SIG-M5 treated with dmso at 0.1 percent for 504 hours (cell line): Measurements from ENCODE around the gene ZNF90.
A peak's percentile ranks its signal among the peaks of the same experiment; 100 is the strongest.
"Not testable (repeated sequence)": the region's sequence is repeated elsewhere in the genome, so short reads cannot be mapped to it uniquely, and the experiment has no call there.

Source experiments
- DNase-seq: peaks from one replicate; lab custom pipeline; 2025; ENCODE audit not compliant: unreplicated experiment; lab: John Stamatoyannopoulos, UW

Gene ZNF90

GRCh38 chr19:20077791-20078463 is at the start of gene ZNF90:
Gene ZNF90 (plus strand): TSS chr19:20078000. CDS start chr19:20078133, 133 bp downstream.
- DNase-seq: no peak

DNA sequence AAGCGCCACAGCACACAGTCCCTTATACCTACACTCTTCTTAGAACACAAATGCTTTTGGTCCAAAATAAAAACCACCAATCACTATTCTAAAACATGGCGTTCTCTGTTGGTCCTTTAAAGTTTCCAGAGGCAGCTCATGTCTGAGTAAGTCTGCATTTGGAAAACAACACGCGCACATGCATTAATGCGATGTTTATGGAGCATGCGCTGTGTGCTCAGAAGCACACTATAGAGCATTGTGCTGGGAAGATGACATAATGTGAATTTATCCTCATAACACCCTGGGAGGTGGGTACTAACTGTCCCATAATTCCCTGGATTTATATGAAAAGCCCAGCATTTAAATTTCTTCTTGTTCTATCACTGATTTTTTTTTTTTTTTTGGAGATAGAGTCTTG is 49.2 kb upstream of the ZNF90 start:
- no peak for DNase-seq

- DNase-seq: no peak
Observed at GRCh38 chr19:20035935-20036334, 41.9 kb upstream of the ZNF90 start.

DNA sequence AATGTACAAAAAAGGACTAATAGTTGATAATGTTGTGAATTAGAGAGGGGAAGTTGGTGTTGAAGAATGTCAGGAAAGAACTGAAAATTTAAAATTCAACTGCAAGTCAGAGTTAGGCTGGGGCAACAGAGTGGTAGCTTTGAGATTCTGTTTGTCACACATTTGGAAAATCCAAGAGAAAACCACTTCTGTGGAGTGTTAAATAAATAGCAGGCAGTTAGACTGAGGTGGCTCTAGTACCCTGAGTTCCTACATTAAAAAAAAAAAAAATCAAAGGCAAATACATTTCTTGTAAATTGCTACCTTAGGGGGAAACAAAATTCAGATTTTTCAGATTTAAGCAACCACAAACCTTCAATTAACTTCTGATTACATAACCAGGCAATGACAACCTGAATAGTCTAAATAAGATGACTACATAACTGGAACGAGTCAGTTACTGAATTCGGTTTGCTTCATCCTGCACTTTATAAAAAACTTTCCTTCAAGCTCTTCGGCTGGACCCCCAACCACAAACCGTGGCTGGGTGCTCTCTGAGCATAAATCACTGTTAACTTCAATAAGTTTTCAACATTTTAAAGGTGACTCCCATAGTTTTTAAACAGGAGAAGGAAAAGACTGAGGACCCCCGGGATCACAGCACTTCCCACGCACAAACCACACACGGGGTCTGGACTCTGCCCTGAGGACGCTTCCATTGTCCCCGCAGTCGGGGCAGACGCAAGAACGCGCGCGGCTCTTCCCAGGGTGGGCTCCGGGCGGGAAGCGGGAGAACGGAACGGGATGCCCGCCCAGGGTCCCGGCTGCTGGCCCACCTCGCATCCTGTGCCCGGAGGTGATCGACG is 39.2 kb upstream of the ZNF90 start:
- DNase-seq: no peak

- peak; percentile 60 for DNase-seq
Observed at GRCh38 chr19:20039203-20039723, 38.5 kb upstream of the ZNF90 start, which contains the start of gene ZNF682. Gene ZNF682 (minus strand): TSS chr19:20039505. CDS start chr19:20039345, 160 bp downstream.

- DNase-seq: no peak
Observed at GRCh38 chr19:20044663-20045062, 33.1 kb upstream of the ZNF90 start.

DNA sequence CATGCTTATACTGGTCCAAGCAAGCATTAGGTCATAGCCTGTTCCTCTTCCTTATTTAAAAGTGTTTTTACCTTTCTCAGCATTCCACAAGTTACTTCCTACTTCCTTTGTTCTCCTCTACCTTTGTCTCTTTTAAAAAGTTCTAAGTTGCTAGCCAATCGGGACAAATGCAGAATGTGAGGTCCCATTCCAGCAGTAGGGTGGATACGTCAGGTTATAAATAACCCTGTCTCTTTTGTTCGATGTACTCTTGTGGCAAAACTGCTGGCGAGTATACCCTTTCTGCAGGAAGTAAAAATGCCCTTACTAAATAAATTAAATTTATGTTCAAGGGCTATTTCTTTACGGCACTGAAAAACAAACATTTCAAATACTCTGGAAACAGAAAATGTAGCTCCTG is 32.1 kb upstream of the ZNF90 start:
- not testable (repeated sequence) for DNase-seq

DNA sequence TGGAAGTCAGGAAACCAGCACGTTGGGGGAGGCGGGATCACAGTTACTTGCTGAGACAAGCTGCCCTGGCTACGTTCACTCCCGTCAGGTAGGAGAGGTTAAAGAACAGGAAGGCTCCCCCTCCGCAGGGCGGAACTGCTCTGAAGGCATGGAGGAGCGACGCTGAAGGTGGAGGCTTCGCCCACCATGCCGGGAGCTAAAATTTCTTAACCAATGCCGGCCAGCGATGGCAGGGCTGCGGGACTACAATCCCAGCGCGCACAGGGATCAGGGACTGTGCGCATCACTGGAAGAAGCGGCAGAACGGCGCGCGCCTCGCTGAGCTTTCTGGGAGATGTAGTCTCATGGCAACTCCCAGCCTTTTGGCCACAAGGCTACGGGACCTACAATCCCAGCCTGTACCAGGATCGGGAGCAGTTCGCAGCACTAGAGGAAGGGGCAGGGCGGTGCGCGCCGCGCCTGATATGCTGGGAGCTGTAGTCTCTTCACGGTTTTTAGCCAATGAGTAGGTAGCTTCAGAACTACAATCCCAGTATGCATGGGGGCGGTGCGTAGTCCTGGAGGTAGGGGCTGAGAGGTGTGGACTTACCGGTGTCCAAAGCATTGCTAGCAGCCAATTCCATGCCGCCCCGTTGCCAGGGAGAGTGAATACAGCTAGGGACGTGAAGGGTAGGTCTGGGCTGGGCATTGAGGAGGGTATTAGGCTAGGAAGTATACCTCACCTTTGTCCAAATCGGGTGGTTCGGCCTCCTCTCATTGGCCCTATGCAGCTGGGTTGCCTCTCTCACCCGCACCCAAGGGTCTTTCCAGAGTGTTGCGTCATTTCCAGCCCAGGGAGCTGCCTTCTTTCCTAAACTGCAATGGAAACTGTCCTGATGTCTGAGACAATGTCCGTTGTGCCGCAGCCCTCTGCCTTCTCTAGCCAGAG is 25.7 kb upstream of the ZNF90 start:
- peak; percentile 63 for DNase-seq

DNA sequence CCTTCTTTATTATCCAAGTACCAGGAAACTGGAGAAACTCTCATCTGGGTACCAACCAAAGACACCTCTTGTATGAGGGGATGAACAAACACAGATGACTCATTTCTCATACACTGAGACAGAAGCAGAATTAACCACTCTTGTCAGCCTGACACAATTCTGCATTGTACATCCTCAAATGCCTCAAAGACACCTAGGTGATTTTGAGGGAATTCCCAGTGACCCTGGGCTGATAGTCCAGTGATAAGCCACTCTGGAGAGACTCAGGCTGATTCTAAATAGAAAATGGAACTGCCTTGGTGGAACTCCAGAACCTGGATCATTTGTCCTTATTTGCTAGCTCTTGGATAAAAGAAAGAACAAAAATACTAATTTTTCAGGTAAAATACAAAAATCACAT is 19.1 kb upstream of the ZNF90 start:
- DNase-seq: not testable (repeated sequence)

GRCh38 chr19:20060282-20060681 is 17.5 kb upstream of the ZNF90 start:
- DNase-seq: no peak

DNA sequence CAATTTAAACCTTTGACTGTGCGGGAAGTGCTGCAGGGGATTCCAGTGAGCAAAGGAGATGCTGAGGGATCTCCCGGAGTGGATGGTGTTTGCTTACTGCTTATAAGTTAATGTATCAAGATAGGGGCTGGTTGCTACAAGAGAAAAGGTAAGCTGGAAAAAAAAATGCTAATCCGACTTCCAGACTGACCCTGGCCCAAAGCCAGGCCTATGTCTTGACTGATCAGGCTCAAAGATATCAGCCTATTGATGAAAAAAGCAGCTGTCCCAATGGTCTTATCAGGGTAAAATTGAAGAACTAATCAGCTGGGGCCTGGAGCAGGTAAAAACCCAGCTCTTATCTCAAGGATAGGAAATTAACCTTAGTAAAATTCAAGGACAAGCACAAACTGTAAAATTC is 10.9 kb upstream of the ZNF90 start:
- DNase-seq: no peak

- DNase-seq: no peak
Observed at GRCh38 chr19:20067943-20068342, 9.9 kb upstream of the ZNF90 start.

DNA sequence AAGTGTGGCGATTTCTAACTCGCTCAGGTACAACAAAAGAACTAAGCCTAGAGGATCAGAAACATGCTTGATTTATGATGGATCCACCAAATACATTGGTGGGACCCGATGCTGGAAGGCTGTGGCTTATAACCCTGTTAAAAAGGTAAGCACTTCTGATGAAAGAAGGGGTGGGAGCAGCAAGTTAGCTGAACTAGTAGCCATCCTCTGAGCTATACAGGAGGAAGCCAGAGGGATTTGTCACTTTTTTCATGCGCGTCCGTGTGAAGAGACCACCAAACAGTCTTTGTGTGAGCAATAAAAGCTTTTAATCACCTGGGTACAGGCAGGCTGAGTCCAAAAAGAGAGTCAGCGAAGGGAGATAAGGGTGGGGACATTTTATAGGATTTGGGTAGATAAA is 9.2 kb upstream of the ZNF90 start:
- DNase-seq: not testable (repeated sequence)

DNA sequence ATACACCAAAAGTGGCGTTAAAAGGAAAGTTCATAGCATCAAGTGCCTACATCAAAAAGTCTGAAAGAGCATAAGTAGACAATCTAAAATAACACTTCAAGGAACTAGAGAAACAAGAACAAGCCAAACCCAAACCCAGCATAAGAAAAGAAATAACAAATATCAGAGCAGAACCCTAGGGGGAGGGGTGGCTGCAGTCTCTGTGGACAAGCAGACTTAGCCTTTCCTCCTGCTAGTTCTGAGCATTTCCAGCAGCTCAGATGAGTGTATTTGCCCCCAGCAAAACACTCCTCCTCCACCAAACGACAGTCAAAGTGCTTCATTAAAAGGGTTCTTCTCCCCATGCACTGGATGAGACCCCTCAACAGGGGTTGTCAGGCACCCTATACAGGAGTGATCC is 7.1 kb upstream of the ZNF90 start:
- DNase-seq: no peak

DNA sequence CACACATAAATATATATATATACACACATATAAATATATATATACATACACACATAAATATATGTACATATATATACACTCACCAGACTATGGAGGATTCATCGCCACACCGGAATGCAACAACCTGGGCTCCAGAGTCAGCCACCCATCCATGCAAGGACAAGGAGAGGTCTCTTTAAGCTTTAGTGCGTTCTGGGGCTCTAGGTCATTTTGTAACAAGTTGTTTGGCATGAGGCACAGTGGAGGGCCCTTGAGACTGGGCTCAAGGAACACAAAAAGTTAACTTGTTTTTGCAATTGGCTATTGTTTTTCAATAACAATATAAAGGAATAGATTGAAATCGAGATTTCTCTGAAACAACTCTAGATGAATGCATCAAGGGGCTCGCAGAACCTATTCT is 4.9 kb upstream of the ZNF90 start:
- DNase-seq: no peak

DNA sequence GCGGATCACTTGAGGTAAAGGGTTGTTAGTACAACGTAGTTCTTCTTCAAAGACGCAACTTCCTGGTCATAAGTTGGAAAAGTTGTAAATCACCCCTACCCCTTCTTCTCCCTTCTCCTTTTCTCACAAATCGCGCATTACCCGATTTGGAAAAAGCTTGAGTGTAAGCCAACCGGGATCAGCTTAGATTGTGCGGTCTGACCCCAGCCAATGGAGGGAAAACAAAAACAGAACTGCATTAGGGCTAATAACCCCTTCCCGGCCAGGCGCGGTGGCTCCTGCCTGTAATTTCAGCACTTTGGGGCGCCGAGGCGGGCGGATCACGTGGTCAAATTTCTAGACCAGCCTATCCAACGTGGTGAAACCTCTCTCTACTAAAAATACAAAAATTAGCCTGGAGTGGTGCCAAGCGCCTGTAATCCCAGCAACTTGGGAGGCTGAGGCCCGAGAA is 806 bp downstream of the ZNF90 start:
- DNase-seq: no peak

- no peak for DNase-seq
Observed at GRCh38 chr19:20079476-20079875, 1.7 kb downstream of the ZNF90 start.

GRCh38 chr19:20080656-20081055 is 2.9 kb downstream of the ZNF90 start:
- no peak for DNase-seq

DNA sequence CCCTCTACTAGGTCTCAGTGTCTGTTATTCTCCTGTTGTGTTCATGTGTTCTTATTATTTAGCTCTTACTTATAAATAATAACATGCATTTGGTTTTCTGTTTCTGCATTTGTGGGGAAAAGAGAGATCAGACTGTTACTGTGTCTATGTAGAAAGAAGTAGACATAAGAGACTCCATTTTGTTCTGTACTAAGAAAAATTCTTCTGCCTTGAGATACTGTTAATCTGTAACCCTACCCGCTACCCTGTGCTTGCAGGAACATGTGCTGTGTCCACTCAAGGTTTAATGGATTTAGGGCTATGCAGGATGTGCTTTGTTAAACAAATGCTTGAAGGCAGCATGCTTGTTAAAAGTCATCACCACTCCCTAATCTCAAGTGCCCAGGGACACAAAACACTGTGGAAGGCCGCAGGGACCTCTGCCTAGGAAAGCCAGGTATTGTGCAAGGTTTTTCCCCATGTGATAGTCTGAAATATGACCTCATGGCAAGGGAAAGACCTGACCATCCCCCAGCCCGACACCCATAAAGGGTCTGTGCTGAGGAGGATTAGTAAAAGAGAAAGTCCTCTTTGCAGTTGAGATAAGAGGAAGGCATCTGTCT is 4.5 kb downstream of the ZNF90 start:
- DNase-seq: not testable (repeated sequence)

GRCh38 chr19:20082876-20083275 is 5.1 kb downstream of the ZNF90 start:
- DNase-seq: not testable (repeated sequence)
